ENCODE measurements around the gene ZNF784. TPM values are rescaled to one million over a fixed set of nuclear protein-coding genes. Genes with fewer than 3 reads are reported as not detected.

ZNF784 gene
- total RNA-seq, 1 donor from 2014 or later: 6.8 TPM

GRCh38 chr19:55614711-55615542, 9.4 kb downstream of the ZNF784 start:
- no peak for TF ChIP-seq CTCF (IDR thresholded peaks at IDR 0.05; ENCODE audit: unreplicated experiment)
- DNase-seq (ENCODE audit: low spot score): no peak
- H3K4me1 Mint-ChIP-seq (ENCODE audit: unreplicated experiment): peaks cover under 1% of the 10 kb centered on the region
- no peak overlapping the region for H3K4me3 Mint-ChIP-seq (ENCODE audit: unreplicated experiment)
- H3K27me3 Mint-ChIP-seq (ENCODE audit: unreplicated experiment): peaks cover 15% of the 10 kb centered on the region
- H3K9me3 Mint-ChIP-seq (ENCODE audit: unreplicated experiment): no peaks in the 10 kb centered on the region
- H3K36me3 Mint-ChIP-seq (ENCODE audit: low read depth, unreplicated experiment): peaks cover 19% of the 10 kb centered on the region
- no peak overlapping the region for H3K27ac Mint-ChIP-seq (ENCODE audit: unreplicated experiment)

GRCh38 chr19:55613930-55614710, 10.2 kb downstream of the ZNF784 start:
- peaks cover 15% of the 10 kb centered on the region for H3K27me3 Mint-ChIP-seq (ENCODE audit: unreplicated experiment)
- no peak overlapping the region for H3K27ac Mint-ChIP-seq (ENCODE audit: unreplicated experiment)
- H3K4me3 Mint-ChIP-seq (ENCODE audit: unreplicated experiment): no peak overlapping the region
- TF ChIP-seq CTCF (IDR thresholded peaks at IDR 0.05; ENCODE audit: unreplicated experiment): no peak
- H3K36me3 Mint-ChIP-seq (ENCODE audit: low read depth, unreplicated experiment): peaks cover 22% of the 10 kb centered on the region
- no peaks in the 10 kb centered on the region for H3K9me3 Mint-ChIP-seq (ENCODE audit: unreplicated experiment)
- DNase-seq (ENCODE audit: low spot score): no peak
- H3K4me1 Mint-ChIP-seq (ENCODE audit: unreplicated experiment): peaks cover 2% of the 10 kb centered on the region

GRCh38 chr19:55613396-55613795, 11.0 kb downstream of the ZNF784 start:
- Mint-ChIP-seq H3K4me3 (ENCODE audit: unreplicated experiment) (no peak overlapping the region), H3K9me3 (ENCODE audit: unreplicated experiment) (no peaks in the 10 kb centered on the region), H3K4me1 (ENCODE audit: unreplicated experiment) (peaks cover 2% of the 10 kb centered on the region), H3K27ac (ENCODE audit: unreplicated experiment) (no peak overlapping the region), H3K27me3 (ENCODE audit: unreplicated experiment) (peaks cover 15% of the 10 kb centered on the region), H3K36me3 (ENCODE audit: low read depth, unreplicated experiment) (peaks cover 22% of the 10 kb centered on the region)
- DNase-seq (ENCODE audit: low spot score): no peak
- no peak for TF ChIP-seq CTCF (IDR thresholded peaks at IDR 0.05; ENCODE audit: unreplicated experiment)

- no peak for DNase-seq (ENCODE audit: low spot score)
- peaks cover 14% of the 10 kb centered on the region for H3K27me3 Mint-ChIP-seq (ENCODE audit: unreplicated experiment)
- no peak overlapping the region for H3K27ac Mint-ChIP-seq (ENCODE audit: unreplicated experiment)
- peaks cover 21% of the 10 kb centered on the region for H3K36me3 Mint-ChIP-seq (ENCODE audit: low read depth, unreplicated experiment)
- TF ChIP-seq CTCF (IDR thresholded peaks at IDR 0.05; ENCODE audit: unreplicated experiment): no peak
- no peak overlapping the region for H3K4me3 Mint-ChIP-seq (ENCODE audit: unreplicated experiment)
- H3K9me3 Mint-ChIP-seq (ENCODE audit: unreplicated experiment): no peaks in the 10 kb centered on the region
- H3K4me1 Mint-ChIP-seq (ENCODE audit: unreplicated experiment): peaks cover 5% of the 10 kb centered on the region
These were observed 12.3 kb downstream of the ZNF784 start for GRCh38 chr19:55611983-55612645.
